GF-D8 (cell line): ENCODE data around the gene BRF1.

ENCODE experiments used
- DNase-seq: peaks from one replicate; lab custom pipeline; 2025; lab: John Stamatoyannopoulos, UW

The BRF1 gene

GRCh38 chr14:105196265-105196960 lies 104.4 kb downstream of the BRF1 start:
- no peak for DNase-seq

- DNase-seq: no peak
Observed at GRCh38 chr14:105195522-105196264, 105.1 kb downstream of the BRF1 start.

DNA sequence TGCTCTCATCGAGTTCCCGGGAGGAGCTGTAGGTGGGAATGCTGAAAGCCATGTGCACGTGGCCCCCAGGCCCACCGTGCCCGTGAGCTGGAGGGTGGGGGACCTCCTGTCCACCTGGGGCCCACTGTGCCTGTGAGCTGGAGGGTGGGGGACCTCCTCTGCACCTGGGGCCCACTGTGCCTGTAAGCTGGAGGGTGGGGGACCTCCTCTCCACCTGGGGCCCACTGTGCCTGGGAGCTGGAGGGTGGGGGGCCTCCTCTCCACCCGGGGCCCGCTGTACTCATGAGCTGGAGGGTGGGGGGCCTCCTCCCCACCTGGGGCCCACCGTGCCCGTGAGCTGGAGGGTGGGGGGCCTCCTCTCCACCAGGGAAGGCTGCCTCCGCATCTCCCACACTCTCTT lies 105.8 kb downstream of the BRF1 start:
- no peak for DNase-seq

DNA sequence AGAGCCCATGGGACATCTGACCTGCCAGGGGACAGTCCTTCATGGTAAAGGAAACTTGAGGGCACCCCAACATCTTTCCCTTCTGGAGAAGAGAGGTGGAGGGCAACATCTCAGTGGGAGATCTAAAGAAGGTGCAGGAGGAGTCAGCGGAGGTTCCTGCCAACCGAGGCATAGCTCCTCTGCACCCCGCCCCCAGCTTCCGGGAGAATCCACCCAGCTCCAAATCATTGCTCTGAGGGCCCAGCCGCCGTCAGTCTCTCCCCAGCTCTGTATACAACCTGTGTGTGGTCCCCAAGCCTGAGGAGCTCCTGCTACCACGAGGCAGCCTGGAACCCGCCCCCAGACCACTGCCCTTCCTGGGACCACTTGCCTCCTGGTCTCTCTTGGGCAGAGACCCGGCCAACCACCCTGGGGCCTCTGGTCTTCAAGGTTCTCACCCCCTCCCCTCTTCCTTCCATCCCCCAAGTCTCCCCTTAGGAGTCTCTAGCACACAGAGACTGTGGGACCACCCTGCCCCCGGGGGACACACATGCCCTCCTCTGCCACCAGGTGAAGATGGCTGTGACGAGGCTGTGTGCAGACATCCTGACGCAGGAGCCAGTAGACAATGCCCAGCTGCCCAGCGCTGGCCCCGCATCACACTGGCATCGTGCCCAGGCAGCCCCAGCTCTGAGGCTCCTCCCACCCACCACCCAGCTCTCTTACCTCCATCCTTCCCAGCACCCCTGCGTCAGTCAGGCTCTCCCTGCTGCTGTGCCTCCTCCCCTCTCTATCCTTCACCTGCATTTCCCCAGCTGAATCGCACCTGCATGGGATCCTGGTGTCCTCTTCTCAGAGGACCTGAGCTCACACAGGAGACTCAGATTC lies 106.7 kb downstream of the BRF1 start:
- DNase-seq: no peak

GRCh38 chr14:105192866-105193731 lies 107.7 kb downstream of the BRF1 start:
- no peak for DNase-seq

DNA sequence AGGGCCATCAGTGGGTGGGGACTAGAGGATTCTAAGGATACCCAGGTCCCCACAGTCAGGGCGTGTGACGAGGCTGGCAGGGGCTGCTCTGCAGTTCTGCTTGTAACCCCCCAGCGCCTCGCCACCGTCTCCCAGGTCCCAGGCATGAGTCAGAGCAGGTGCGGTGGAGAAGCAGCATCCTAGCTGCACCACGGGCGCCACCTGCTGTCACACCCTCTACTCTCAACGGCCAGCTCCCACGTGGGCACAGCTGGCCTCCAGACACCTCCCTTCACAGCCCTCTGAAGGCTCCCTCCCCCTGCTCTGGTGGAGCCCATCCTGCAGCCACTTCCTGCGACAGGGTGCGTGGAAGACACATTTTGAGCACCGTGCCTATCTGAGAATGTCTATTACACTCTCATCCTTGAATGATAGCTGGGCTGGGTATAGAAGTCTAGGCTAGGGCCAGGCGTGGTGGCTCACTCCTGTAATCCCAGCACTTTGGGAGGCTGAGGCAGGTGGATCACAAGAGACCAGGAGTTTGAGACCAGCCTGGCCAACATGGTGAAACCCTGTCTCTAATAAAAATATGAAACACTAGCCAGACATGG lies 112.8 kb downstream of the BRF1 start:
- DNase-seq: no peak

DNA sequence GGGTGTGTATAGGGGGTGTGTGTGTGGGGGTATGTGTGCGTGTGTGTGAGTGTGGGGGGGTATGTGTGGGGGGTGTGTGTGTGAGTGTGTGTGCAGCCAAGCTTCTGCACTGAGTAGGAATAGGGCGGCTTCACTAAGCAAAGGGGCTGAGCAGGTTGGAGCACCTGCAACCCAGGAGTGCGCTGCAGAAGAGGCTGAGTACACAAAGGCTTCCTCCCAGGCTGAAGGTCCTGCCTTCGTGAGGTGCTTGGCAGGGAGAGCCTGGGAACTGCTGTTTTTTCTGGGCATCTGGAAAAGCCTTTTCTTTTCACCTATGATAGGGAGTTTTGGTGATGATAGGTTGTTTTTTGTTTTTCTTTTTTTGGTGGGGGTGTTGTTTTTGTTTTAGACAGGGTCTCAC lies 113.7 kb downstream of the BRF1 start:
- no peak for DNase-seq

DNA sequence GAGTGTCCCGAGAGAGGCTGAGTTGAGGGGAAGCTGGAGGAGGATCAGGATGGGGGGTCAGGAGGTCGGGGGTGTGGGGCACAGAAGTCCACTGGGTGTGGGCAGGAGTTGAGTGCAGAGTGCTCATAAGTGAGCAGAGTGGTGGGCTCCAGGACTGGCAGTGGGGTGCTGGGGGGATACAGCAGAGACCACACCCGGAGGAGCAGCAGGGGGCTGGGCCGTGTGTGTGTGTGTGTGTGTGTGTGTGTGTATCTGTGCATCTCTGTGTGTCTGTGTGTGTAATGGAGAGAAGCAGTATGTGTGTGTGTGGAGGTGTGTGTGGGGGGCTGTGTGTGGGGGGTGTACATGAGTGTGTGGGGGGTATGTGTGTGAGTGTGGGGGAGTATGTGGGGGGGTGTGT lies 114.8 kb downstream of the BRF1 start:
- no peak for DNase-seq

- no peak for DNase-seq
Observed at GRCh38 chr14:105185001-105185400, 115.8 kb downstream of the BRF1 start.

- DNase-seq: no peak
Observed at GRCh38 chr14:105184461-105184860, 116.3 kb downstream of the BRF1 start.

- DNase-seq: no peak
Observed at GRCh38 chr14:105182296-105183020, 118.3 kb downstream of the BRF1 start.

DNA sequence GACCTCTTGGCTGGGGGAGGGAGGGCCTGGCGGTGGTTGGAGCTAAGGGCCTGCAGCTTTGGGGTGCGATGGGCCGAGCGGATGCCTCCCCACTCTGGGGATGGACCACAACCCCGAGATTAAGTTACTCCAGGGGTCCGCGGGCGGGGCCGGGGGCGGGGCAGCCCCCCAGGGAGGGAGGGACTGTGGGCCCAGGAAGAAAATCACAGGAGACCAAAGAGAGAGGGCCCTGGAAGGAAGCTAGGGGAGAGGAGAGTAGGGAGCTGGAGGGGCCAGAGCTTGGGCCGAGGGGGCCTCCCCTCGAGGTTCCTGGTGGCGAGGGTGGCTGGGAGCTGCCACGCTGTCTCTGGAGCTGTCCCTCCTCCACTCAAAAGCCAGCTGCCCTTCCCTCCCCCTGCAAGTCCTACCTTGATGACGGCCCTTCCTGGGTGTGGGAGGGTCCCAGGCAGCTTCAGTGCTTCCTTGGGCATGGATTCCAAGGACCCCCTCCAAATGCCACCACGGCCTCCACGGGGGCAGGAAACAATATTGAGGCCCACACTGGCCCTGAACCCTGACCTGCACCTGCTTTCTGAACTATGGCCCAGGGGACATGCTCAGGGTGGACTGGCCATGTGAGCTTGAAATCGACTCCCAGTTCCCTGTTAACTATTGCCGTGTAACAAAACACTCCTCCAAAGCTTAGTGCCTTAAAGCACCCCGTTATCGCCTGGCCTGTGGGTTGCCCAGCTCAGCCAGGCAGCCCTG lies 119.1 kb downstream of the BRF1 start:
- no peak for DNase-seq

- no peak for DNase-seq
Observed at GRCh38 chr14:105180592-105181548, 119.9 kb downstream of the BRF1 start, which contains the start of gene NUDT14. Gene NUDT14 (minus strand): TSS chr14:105181312. CDS start chr14:105181209, 103 bp downstream.

DNA sequence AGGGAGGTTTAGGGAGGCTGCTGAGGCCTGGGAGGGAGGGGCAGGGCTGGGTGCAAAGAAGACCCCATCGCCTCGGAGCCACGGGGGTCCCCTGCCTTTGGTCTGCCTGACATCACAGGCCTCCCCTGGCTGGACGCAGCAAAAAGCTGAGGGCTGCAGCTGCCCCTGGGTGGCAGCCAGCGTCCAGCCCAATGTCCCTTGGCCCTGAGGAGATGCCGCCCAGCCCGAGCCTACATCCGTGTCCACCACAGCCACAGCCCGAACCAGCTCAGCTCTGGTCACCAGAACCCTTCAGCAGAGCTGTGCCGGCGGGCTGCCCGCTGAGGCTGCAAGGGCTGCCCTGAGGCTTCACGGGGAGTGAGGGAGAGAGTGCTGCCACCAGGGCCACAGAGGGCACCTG lies 121.6 kb downstream of the BRF1 start:
- DNase-seq: no peak

- DNase-seq: no peak
Observed at GRCh38 chr14:105178868-105179140, 122.0 kb downstream of the BRF1 start.

GRCh38 chr14:105178069-105178867 lies 122.5 kb downstream of the BRF1 start:
- DNase-seq: no peak

GRCh38 chr14:105177082-105177481 lies 123.7 kb downstream of the BRF1 start:
- DNase-seq: no peak

DNA sequence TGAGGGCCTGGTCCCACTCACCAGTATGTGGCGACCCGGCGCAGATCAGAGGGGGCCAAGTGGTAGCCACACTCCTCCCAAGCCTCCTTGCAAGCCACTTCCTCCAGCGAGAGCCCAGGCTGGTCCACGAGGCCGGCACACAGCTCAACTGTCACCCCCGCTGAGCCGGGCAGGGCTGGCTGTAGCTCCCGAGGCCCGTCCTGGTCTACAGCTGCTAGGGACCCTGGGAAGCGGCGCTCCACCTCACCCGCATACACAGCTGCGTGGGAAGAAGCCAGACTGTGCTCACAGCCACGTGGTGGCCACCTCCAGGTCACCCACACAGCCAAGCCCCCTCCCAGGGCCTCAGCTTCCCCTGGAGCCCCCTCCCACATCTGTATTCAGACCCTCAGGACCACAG lies 124.3 kb downstream of the BRF1 start:
- DNase-seq: no peak
